Measurements from ENCODE around the gene SDK1.

Gene SDK1

DNA sequence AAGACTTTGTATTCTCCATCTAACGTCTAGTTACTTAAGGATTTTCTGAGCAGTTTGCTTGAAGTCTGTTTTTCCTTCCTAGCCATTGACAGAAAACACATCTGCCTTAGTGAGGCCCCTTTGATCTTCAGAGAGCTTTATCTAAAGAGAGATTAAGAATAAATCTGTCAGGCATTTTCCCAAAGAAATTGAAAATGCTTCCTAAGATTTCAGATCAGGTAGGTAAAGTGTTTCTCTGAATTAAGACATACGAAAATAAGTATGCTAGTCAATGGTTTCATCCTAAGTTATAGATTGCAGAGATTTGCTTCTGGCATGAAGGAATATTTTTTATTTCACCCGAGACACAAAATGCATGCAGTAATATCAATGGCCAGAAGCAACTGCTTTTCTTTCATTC is 168.6 kb downstream of the SDK1 start:
- DNase-seq, result no peak

DNA sequence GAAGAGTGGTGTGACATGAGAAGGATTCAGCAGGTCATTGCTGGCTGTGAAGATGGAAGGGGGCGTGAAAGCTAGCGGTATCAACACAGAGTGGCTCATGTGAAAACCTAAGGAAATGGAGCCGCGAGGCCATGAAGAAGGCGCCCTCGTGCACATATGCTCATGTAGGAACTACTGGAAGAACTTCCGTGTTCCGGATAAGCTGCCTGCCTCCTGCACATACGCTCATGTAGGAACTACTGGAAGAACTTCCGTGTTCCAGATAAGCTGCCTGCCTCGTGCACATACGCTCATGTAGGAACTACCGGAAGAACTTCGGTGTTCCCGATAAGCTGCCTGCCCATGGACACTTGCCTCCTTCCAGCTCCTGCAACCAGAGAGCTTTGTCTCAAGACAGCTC is 179.1 kb downstream of the SDK1 start:
- no peak for DNase-seq

DNA sequence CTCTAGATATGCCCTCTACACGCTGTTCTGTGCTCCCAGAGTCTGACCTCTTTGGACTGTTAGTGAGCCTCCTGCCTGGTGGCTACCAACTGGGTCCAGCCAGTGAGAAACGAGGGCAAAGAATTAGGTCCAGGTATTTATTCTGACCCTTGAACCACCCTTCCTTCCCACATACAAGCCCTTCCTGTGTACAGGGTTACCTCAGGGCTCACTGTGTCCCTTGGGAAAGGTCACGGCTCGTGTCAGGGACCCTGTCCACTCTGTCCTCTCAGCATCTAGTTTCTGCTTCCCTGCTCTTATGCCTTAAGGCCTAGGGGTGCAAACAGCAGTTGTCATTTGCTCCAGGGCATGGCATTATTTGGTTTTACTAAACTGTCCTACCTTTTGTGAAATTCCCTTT is 180.4 kb downstream of the SDK1 start:
- DNase-seq, result no peak

DNA sequence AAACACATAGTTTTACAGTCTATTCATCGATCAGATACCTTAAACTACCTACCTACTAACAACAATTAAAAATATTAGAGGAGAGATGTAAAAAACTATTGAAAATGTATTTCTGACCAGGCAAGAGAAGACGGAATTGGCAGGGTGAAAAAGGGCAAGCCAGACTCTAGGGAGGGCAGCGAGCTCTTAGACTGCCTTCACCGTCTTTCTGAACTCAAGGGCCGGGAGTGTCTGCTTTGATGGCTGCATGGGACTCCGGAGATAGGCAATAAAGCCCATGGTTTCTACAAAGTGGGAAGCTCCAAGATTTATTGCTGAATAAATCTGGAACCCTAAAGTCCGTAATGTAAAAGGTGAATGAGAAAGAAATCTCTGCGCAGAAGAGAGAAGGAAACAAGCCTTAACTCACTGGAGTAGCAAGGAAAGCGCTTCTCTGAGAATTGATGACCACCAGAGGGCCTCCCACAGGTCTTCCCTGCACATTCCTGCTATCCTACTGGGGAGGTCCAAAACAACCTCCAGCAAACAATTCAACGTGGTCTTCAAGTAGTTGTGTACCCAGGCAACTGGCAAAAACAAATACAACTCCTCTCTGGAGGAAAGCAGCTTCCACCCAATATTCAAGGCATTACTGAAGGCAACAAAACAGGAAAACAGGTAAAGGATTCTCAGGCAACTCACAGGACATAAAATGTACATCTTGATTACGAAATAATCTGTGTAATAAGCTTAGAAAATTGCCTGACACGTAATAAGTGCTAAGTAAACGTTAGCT is 181.3 kb downstream of the SDK1 start:
- DNase-seq, result no peak

DNA sequence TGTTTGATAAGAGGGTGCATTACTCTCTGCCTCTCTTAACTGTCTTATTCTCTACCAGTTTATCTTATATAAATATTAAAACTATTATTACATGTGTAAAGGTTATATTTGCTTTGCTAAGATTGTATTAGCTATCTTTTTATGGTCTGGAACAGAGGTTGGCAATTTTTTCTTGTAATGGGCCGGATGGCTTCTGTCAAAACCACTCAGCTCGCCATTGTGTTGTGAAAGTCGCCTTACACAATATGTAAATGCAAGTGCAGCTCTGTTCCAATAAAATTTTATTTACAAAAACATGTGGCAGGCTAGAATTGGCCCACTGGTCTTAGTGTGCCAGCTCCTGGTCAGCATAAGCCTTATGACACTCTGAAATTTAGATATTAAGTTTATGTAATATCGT is 185.8 kb downstream of the SDK1 start:
- DNase-seq, result no peak

DNA sequence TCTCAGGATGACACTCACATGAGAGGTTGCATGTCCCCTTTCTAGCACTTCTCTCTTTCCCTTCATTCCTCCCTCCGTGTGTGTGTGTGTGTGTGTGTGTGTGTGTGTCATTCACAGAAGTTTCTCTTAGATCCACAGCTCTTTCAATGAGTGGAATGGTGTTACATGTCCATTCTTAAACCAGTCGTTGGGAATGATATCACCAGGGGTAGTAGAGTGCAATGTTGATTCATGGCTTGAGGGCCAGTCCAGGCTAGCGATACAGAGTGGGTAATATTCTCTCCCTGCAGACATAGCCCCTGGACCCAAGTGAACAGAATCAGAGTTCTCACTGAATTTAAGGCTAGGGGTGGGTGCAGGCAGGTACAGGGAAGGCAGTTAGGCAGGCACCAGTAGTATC is 187.8 kb downstream of the SDK1 start:
- DNase-seq, result no peak

DNA sequence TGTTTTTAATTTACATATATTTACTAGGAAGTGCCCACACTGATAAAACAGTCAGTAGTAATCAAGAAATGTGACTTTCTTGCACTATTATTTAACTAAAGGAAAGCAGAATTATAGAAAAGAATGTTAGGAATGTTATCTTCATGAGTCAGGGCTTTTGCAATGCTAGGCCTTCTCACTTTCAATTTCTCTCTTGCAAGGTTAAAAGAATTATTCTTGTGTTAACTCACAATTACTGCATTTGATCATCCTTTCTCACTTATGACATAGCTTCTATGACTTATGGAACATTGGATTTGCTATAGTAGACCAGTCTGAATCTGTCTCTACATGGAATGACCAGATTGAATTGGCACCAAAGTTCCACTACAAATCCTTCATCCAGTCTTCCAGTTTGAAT is 192.4 kb downstream of the SDK1 start:
- no peak for DNase-seq

DNA sequence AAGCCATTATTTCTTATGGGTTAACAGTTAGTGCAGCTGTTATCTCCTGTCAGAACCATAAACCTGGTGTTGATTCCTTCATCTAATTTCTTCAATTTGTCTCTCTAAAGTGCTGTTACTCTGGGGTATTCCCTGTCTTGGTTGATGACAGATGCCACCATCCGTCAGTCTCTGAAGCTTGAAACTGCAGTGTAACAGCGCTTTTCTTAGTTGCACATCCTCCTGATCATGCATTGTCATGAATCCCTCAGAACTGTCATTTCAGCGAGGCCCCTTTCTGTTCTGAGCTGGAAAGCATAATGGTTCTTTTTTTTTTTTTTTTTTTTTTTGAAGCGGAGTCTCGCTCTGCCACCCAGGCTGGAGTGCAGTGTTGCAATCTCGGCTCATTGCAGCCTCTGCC is 193.9 kb downstream of the SDK1 start:
- DNase-seq, result no peak

DNA sequence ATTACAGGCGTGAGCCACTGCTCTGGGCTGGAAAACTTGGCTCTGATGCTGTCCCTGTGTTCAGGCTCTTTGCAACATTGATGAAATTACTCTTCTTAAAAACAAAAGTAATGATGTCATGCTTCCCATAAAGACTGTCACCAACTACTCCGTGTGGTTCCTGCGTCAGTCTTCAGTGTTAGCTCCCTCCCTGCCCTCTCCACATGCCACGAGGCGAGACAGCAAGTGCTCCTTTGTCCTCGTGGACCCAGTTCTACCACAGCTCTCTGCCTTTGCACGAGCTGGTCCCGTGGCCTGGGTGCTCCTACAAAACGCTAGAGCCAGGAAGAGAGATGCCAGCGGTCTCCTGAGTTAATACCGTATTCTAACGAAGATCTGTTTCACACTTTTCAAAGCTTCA is 194.5 kb downstream of the SDK1 start:
- DNase-seq, result no peak

DNA sequence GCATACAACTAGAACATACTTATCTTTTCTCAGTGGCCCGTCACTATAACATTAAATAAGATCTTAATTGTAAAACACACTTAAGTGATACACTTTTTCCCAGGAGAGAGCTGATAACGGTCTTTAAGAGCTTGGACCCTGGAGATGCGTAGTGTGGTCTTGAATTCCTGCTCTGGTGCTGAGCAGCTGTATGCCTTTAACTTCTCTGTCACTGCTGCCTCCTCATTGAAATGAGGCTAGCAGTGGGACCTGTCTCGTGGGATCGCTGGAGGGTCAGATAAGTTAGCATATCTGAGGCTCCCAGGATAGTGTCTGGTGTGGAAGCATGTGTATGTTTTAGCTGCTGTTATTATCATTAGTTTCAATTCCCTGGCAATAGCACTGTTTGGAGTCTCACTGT is 194.9 kb downstream of the SDK1 start:
- DNase-seq, result no peak

DNA sequence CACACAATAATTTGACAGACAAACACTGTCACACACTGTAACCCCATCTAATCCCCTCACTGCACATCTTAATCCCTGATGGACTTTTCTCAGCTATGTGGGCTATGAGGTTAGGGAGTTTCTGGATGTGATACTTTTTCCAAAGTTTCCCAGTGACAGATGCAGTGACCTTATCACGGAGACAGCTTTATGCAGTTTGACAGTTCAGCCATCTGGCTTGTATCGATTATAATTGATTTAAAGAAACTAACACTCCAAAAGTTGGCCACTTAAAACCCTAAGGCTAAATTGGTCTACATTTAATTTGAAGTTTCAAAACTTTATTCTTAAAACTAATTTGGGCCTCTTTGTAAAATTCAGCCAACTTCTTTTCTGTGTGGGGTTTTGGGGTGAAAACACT is 196.7 kb downstream of the SDK1 start:
- DNase-seq, result no peak

DNA sequence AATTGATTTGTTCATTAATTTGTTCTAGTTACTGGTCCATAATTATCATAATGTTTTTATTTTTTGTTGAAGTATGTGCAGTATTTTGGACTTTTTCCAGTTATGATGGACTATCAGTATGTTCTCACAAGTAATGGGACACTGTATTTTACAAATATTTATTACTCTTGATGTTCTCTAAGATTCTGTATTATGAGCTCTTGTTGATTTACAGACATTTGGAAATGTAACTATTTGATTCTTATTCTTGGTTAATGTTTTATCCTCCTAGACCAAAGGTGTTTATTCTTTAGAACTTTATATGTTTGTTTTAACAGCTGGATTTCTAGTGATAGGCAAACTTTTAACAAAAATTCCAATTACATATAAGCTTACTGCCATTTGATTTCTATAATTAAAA is 200.6 kb downstream of the SDK1 start:
- DNase-seq, result no peak

DNA sequence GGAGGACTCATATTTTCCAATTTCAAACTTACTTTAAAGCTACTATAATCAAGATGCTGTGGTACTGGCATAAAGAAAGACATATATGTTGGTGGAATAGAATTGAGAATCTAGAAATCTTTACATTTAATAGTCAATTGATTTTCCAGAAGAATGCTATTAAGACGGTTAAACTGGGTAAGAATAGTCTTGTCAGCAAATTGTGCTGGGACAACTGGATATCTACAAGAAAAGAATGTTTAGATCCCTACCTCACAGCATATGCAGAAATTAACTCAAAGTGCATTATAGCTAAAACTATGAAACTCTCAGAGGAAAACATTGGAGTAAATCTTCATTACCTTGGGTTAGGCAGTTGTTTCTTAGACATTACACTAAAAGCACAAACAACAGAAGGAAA is 203.3 kb downstream of the SDK1 start:
- no peak for DNase-seq

DNA sequence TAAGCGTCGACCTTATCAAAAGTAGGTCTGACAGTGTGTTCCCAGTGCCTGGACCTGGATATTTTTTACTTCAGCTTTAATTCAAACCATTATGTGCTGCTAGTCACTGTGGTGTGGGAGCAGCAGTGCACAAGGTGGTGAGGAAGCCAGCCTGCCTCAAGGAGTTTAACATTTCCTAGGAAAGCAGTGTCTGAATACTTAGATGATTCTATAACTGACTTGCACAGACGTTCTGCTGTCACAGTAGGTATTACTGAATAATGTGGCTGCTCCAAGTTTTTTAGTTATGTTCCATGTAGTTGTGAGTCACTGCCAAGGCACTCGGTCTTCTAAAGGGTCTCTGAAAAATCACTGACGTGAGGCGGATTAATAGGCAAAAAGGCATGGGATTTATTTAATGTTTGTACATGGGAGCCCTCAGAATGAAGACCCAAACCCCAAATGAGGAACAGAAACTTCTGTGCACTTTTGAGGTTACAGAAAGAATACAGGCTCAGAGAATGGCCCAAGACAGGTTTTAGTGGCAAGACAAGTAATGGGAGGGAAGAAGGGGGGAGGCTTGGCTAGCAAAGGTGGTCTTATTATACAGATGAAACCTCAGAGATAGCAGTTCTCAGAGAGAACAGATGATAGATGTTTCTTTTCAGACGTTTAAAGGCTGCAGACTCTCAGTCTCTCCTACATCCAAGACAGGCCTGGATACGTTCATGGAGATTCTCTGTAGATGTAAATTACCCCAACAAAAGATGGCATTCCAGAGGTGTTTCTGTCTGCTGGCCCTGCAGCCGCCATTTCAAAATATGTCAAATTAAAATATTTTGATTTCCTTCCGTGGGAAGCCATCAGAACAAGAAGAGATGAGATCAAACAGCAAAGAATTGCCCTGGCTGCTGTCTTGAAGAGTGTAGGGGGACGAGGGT is 209.3 kb downstream of the SDK1 start:
- DNase-seq, result no peak

DNA sequence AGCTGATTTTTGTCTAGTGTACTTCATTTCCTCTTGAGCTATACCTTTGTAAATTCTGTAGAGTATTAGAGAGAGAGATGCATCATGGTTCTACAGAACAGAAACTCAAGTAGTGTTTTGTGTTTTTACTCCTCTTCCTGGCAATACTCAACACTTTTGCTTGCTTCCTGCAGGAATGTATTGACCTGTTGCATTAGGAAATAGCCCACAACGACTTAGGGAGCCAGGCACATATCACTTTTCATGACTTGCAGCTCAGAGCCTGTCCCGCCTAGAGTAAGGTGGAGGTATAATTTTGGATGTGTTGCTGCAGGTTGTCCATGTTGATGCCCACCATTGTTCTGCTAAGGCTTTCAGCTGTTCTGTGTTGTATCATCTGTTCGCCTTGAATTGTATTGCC is 216.3 kb downstream of the SDK1 start:
- DNase-seq, result no peak

DNA sequence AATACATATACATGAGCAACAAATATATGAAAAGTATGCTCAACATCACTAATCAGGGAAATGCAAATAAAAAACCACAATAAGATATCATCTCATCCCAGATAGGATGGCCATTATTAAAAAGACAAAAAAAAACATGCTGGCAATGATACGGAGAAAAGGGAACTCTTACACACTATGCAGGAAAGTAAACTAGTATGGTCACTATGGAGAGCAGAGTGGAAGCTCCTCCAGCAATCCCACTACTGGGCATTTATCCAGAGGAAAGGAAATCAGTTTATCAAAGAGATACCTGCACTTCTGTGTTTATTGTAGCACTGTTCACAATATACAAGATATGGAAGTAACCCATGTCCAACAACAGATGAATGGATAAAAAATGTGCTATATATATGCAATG is 217.5 kb downstream of the SDK1 start:
- DNase-seq, result no peak

DNA sequence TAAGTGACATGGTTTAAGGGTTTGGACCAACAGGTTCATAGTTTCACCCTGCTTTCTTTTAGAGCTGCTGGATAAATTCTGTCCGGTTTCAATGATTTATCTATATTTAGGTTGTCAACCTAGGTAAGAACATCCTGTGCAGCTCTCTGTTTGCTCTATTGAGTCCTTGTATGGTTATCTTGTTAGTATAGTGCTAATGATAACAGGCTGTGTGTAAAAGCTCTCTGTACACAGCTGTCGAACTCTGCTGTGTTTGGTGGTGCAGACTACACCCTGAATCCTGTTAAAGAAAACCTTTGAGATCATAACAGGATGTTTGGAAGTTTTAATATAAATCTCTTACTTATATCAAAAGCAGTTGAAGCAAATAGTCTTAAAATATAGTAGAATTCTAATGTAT is 219.2 kb downstream of the SDK1 start:
- no peak for DNase-seq

DNA sequence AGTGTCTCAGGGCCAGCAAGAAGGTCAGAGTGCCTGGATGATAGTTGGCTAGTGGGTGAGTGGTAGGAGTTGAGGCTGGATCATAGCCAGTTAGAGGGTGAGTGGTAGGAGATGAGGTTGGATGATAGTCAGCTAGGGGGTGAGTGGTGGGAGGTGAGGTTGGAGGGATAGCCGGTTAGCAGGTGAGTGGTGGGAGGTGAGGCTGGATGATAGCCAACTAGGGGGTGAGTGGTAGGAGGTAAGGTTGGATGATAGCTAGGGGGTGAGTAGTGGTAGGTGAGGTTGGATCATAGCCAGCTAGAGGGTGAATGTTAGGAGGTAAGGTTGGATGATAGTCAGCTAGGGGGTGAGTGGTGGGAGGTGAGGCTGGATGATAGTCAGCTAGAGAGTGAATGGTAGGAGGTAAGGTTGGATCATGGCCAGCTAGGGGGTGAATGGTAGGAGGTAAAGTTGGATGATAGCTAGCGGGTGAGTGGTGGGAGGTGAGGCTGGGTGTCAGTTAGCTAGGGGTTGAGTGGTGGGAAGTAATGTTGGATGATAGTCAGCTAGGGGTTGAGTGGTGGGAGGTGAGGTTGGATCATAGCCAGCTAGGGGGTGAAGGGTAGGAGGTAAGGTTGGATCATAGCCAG is 226.6 kb downstream of the SDK1 start:
- no peak for DNase-seq

DNA sequence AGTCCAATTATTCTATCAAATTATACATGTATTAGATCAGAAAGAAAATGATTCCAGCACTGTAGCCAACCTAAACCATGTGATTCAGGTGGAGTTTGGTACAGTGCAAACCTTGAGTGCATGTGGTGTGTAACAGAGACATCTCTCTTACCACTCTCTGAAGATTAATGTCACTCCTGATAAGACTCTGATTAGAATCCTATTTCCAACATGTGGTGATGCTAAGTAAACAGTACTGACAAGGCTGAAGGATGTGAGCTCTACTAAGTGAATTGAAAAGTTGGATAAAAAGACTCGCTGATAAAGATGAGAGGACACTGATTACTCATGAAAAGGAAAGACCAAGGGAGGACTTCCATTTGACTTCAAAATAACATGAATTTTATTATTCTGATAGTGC is 232.0 kb downstream of the SDK1 start:
- no peak for DNase-seq

DNA sequence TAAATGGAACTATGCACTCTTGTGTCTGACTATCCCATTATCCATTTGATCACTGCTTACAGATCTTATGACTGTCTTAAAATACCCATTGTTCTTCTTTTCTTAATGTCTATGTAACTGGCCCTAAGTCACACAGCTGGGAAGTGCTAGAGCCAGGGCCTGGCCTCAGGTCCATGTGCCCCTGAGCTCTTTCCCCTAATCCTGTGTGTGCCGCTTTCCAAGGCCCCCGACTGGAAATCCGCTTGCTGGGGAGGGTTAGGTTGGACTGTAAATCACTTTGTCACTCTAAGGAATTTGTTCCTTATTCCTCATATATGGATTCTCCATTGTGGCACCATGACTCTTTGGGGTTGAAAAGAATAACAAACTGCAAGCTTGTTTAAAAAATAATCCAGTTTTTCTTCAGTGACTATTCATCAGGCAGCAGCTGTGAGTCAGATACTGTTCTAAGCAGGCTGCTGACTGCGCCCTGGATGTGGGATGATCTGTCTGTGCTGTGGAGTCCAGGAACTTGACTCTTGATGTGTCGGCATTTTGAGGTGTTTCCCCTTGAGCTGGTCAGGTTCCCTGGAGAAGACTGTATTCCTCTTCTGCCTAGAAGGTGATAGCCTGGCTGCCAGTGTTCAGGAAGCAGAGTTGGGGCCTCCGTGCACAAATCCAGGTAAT is 236.3 kb downstream of the SDK1 start:
- no peak for DNase-seq

DNA sequence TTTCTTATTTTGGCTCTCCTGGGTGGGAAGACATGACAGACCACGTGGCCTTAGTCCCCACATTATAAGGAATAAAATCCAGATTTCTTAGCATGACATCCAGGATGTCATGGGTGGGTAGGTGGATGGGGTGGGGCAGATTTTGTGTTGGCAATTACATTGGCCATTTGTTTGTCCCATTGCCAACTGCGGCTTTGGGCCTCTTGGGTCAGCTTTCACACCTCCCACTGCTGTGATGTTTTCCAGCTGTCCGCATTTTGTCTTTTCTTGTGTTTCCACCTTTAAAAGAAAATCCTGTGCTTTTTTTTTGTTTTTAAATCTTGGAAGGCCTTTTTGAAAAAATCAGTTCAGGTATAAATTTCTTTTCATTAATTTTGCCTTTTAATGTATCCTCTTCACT is 237.0 kb downstream of the SDK1 start:
- no peak for DNase-seq

DNA sequence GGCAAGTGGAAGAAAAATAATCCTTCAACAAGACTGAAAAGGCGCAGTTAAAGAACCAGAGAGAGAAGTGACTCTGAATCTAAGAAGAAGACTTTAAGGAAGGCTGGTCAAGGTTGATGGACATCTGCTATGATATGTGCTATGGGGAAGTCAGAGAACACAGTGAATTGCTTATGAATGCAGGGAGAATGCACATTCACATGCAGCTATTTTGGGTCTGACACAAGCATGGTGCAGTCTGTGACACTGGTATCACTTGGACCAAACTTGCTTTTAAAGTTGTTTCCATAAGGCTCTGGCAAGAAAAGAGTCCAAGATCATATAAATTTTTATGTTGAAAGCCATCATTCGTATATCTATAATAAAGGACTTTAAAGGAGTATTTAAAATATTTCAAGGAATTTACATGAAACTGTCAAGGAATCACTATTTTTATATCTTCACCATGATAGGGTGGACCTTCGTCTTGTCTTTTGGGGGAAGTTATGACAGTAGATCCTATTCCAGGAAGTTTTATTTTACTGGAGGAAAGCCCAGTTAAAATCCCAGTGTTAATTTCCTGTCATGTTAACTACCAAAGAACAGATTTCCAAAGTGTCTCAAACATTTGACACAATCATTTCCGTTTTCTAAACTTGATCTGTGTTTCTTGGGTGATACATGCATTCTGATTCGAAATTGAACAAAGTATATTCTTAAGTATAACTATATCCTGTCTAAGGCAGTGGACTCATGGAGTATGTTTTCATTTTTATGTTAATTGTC is 239.6 kb downstream of the SDK1 start:
- DNase-seq, result no peak

DNA sequence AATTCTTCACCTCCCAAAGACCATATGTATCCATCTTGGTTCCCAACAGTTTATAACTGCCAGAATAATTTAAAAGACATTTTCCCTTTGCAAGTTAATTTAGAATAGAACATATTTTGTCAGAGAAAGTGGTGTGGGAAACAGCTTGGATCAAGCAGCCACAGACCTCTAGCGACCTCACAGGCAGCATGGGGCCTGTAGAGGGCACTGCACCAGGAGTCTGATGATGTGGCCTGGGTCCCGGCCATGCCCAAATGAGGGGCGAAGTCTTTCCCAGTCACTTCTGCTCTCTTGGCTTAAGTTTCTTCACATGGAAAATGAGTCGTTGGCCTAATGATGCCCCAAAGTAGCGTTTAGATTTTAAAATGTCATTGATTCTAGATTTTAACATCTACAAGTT is 243.2 kb downstream of the SDK1 start:
- no peak for DNase-seq

All from NCI-H2107 (cell line).